Colonic mucosa (tissue), 4 donors: ENCODE results near the gene ITPK1. TPM values are rescaled to one million over a fixed set of nuclear protein-coding genes. Genes with fewer than 3 reads are reported as not detected.

Experiments used
- DNase-seq: peaks from one replicate; pipeline ENCODE4 v3.0.0-alpha.2; 2020
- H3K27ac ChIP-seq: fragments of 200-600 bp; one replicate; pipeline ENCODE4 v1.8.0; 2021
- H3K27me3 ChIP-seq: fragments of 200-600 bp; one replicate; pipeline ENCODE4 v1.8.0; 2021
- H3K36me3 ChIP-seq: fragments of 200-600 bp; one replicate; pipeline ENCODE4 v1.8.0; 2021
- H3K4me1 ChIP-seq: fragments of 200-600 bp; one replicate; pipeline ENCODE4 v1.8.0; 2021; ENCODE audit warnings: mild to moderate bottlenecking
- H3K4me3 ChIP-seq: fragments of 200-600 bp; one replicate; pipeline ENCODE4 v1.8.0; 2021
- H3K9ac ChIP-seq, 2 donors: one replicate each; pipeline ENCODE4 v1.7.0; 2013; ENCODE audit warnings: control low read depth in 2 of 2, low read depth in 2 of 2, low read length in 2 of 2
- H3K9me3 ChIP-seq: fragments of 200-600 bp; one replicate; pipeline ENCODE4 v1.8.0; 2021
- intact Hi-C: fragments of 100-400 bp; cut with DNase I; formaldehyde crosslinking; loops from one replicate; pipeline ENCODE4 v1.14.1; 2022
- total RNA-seq, 2 donors: library from RNA; stranded (reverse); fragmentation: NEBNext Ultra II Directional in 1 of 2; extraction: Animal tissue kit (Norgen Biotek cat#: 25700) in 1 of 2; gene quantifications; one replicate each; pipeline ENCODE4 v1.2.1, GENCODE V29; 2021
- TF ChIP-seq, protein P1 (sequence below): fragments of 200-600 bp; IDR thresholded peaks from one replicate; pipeline ENCODE4 v1.8.0; 2022; ENCODE audit warnings: antibody characterized with exemption, mild to moderate bottlenecking
- donor health status: healthy.
- donor health status: DM: no; HTN: no; CAD: no.
- donor health status: DM: no; HTN: no; CAD: no.

ITPK1 gene
- total RNA-seq, 2 donors from 2014 or later = 118 to 134 TPM

DNA sequence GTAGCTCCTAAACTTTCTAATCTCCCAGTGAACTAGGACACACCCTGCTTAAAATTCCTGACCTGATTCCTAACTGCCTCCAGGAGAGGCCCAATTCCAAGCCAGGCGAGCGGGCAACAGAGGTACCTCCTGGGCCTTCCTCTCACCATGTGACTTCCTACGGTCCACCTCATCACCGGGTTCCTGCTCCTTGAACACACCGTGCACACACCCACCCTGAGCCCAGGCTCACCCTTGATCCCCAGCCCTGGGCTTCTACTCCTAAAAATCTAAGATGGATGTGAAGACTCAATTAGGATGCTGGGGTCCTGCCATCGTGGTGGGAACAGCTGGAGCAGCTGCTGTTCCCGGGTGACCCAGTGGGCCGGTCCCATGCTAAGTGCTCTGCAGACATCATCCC is 124.2 kb downstream of the ITPK1 start:
- no peak overlapping the region for H3K9ac ChIP-seq
- intact Hi-C loops = no loop called here
- H3K4me3 ChIP-seq = no peak overlapping the region
- no peaks in the 10 kb centered on the region for H3K4me1 ChIP-seq
- no peaks in the 10 kb centered on the region for H3K9me3 ChIP-seq
- DNase-seq = no peak
- H3K27ac ChIP-seq = no peak overlapping the region
- no peaks in the 10 kb centered on the region for H3K36me3 ChIP-seq
- TF ChIP-seq, protein P1, sequence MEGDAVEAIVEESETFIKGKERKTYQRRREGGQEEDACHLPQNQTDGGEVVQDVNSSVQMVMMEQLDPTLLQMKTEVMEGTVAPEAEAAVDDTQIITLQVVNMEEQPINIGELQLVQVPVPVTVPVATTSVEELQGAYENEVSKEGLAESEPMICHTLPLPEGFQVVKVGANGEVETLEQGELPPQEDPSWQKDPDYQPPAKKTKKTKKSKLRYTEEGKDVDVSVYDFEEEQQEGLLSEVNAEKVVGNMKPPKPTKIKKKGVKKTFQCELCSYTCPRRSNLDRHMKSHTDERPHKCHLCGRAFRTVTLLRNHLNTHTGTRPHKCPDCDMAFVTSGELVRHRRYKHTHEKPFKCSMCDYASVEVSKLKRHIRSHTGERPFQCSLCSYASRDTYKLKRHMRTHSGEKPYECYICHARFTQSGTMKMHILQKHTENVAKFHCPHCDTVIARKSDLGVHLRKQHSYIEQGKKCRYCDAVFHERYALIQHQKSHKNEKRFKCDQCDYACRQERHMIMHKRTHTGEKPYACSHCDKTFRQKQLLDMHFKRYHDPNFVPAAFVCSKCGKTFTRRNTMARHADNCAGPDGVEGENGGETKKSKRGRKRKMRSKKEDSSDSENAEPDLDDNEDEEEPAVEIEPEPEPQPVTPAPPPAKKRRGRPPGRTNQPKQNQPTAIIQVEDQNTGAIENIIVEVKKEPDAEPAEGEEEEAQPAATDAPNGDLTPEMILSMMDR = no peak
- no peaks in the 10 kb centered on the region for H3K27me3 ChIP-seq

DNA sequence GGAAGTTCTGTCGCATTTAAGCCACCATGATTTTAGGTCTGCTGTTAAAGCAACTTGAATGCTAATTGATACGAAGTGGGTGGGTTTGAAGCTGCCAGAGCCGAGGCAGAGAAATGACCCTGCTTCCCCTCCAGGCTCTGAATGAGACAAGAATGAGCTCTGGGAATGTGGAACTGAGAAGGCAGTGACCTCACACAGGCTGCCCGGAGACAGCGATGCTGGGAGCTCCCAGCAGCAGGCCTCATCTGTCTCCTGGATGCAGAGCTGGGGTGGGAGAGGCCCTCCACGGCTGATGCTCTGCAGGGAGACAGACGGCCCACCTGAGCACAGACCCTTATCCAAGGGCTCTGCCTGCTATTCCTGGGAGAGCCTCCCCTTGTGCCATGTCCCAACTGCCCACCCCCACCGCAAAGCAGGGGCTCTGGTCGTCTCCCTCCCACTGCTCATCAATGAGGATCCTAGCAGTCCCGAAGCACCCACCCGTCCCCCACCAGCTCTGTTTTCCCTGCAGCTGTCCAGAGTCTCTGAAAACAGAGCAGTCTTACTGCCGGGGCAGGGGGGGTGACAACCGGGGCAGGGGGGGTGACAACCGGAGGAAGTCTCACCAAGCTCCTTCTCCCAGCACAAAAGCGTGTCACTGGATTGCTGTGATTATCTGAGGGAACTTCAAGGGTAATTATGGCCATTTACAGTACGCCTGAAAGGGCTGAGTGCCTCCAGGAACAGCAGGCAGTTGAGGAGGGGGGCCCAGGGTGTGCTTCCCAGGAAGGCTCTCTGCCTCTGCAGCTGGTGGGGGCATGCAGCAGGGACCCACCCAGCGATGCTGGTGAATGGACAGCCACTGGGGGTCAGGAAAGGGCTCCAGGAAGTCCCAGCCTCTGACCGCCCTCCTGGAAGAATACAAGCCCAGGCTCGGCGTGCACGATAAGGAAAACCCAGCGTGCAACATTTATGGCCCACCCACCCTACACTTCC is 125.0 kb downstream of the ITPK1 start:
- H3K4me1 ChIP-seq = no peaks in the 10 kb centered on the region
- no peaks in the 10 kb centered on the region for H3K36me3 ChIP-seq
- no peaks in the 10 kb centered on the region for H3K9me3 ChIP-seq
- H3K4me3 ChIP-seq = no peak overlapping the region
- no peak overlapping the region for H3K27ac ChIP-seq
- H3K9ac ChIP-seq = no peak overlapping the region
- no peaks in the 10 kb centered on the region for H3K27me3 ChIP-seq
- TF ChIP-seq, protein P1 = no peak
- intact Hi-C loops = no loop called here
- no peak for DNase-seq

DNA sequence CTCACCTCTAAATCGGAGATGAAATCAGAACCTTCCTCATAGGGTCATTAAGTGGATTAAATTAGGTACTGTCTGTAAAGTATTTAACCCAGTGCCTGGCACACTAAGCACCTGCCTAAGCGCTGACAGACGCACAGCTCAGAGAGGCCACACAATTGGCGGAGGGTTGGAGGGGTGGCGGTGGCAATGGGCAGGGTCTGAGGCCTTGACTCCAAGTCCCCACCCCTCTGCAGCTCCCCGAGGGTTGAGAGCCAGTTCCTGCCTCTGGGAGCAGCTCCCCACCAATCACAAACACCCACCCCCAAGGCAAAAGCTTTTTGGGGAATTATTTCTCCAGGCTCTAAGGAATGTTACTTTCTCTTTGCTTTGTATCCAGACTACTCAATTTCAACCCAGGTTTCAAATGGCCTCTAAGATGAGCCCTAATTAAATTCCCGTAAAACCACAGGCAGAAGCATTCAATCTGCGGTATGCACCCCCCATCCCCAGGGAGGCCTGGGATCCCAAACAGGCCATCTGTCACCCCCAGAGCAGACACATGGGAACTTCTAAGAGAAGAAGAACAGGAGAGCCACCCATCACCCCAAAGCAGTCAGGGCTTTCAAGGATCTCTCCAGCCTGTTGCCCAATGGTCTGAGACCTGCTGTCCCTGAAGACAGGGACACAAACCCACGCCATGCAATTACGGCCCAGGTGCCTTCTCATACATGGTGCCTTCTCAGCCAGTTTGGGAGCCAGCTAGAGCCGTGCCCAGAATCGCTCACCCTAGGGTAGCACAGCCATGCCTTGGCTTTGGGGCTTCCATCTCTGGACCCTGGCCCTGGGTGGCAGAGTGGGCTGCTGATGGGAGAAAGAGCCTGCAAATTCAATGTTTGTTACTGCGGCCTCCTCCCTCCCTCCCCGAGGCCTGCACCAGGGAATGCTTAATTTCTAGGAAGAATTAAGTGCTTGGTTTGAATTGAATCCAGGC is 126.7 kb downstream of the ITPK1 start:
- Histone ChIP-seq H3K27ac (no peak overlapping the region), H3K27me3 (no peaks in the 10 kb centered on the region), H3K9me3 (no peaks in the 10 kb centered on the region), H3K4me1 (no peaks in the 10 kb centered on the region), H3K9ac (no peak overlapping the region), H3K36me3 (no peaks in the 10 kb centered on the region), H3K4me3 (no peak overlapping the region)
- no peak for DNase-seq
- TF ChIP-seq, protein P1 = no peak
- intact Hi-C loops = no loop called here

DNA sequence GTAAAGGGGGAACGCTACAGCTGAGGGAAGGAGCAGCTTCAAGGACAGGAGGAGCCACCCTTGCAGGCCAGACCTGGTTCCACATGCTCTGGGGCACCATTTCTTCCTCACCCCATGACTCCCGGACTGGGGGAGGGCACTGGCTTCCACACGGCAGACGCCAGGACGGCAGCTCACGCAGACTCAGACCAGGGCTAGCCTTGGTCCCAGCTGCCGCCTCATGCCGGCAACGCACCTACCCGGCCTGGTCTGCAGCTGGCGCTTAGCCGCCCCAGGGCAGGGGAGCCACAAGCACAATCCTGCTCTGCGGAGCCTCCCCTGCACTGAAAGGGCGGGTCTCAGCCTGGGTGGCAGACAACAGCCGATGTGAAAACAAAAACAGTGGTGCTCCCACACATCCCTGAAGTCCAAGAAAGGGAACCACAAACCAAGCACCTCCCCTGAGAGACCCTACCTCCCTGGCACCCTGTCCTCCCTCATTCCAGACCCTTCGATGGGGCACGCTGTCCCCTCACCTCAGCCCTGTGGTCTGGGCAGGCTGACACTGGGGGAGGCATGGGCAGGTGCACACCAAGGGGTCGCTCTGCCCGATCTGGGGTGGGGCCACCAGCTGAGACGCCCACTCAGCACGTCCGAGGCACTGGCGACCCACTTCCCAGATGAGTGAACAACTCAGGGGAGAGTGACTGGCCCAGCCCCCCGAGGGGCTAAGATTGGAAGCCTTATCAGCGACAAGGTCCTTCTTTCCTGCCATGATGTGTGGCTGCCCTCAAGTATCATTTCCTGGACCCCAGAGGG is 127.8 kb downstream of the ITPK1 start:
- no peaks in the 10 kb centered on the region for H3K36me3 ChIP-seq

More for the DNA sequence above, 127.8 kb downstream of the ITPK1 start:
- DNase-seq = no peak
- Histone ChIP-seq H3K9me3 (no peaks in the 10 kb centered on the region), H3K4me1 (no peaks in the 10 kb centered on the region), H3K27ac (no peak overlapping the region), H3K4me3 (no peak overlapping the region), H3K9ac (no peak overlapping the region), H3K27me3 (no peaks in the 10 kb centered on the region)
- TF ChIP-seq, protein P1 = no peak
- intact Hi-C loops = no loop called here
